GM12873 (cell line): ENCODE results near the gene NXPE1.

ENCODE experiments used
- TF ChIP-seq, protein P1 (sequence below): IDR thresholded peaks from 2 replicates; pipeline ENCODE4 v1.5.1; 2012; ENCODE audit warnings: low read depth, mild to moderate bottlenecking, moderate library complexity, low read length, control low read depth; ENCODE audit not compliant: insufficient read depth; ENCODE audit errors: missing control alignments

The NXPE1 gene

DNA sequence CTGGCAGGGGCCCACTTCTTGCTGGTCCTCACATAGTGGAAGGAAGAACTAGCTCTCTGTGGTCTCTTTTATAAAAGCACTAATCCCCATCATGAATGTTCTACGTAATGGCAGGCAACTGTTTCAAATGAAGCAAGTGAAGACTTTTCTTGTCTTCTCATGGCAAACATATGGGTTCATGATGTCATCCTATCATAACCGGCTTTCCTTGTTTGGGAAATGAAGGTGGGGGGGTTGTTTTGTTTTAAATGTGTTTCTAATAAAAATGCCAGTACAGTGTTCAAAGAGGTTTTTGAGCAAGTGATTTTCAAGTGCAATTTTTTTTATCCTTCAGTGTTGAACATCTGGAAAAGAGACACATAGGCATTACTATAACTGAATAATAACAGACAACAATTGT, 87.0 kb downstream of the NXPE1 start:
- TF ChIP-seq, protein P1, sequence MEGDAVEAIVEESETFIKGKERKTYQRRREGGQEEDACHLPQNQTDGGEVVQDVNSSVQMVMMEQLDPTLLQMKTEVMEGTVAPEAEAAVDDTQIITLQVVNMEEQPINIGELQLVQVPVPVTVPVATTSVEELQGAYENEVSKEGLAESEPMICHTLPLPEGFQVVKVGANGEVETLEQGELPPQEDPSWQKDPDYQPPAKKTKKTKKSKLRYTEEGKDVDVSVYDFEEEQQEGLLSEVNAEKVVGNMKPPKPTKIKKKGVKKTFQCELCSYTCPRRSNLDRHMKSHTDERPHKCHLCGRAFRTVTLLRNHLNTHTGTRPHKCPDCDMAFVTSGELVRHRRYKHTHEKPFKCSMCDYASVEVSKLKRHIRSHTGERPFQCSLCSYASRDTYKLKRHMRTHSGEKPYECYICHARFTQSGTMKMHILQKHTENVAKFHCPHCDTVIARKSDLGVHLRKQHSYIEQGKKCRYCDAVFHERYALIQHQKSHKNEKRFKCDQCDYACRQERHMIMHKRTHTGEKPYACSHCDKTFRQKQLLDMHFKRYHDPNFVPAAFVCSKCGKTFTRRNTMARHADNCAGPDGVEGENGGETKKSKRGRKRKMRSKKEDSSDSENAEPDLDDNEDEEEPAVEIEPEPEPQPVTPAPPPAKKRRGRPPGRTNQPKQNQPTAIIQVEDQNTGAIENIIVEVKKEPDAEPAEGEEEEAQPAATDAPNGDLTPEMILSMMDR = no peak
